ENCODE measurements around the gene SFMBT2.
"Not testable (repeated sequence)": the region's sequence is repeated elsewhere in the genome, so short reads cannot be mapped to it uniquely, and the experiment has no call there.

The SFMBT2 gene

DNA sequence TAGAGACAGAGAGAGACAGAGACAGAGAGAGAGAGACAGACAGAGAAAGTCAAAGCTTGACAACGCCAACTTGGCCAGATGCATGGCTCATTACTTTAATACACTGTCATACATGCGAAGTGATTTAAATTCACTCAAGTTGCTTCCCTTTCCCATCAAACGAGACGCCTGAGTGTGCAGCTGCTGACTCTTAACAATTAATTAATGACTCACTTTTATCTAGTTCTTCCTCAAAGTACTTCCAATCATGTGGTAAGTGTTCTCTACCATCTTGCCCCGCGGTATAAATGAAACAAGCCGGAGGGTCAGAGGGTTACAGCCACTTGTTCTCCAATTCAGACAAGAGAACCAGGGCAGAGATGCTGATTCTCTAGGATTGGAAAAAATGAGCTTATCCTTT, 90.8 kb downstream of the SFMBT2 start:
- no peak for DNase-seq (ENCODE audit: low spot score)

DNA sequence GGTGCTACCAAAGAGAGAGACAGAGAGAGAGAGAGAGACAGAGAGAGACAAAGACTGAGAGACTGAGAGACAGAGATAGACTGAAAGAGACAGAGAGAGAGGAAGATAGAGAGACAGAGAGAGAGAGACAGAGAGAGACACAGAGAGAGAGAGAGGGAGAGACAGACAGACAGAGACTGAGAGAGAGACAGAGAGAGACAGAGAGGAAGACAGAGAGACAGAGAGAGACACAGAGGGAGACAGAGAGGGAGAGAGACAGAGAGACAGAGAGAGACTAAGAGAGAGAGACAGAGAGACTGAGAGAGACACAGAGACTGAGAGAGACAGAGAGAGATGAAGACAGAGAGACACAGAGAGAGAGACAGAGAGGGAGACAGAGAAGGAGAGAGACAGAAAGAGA, 91.2 kb downstream of the SFMBT2 start:
- DNase-seq (ENCODE audit: low spot score): no peak

DNA sequence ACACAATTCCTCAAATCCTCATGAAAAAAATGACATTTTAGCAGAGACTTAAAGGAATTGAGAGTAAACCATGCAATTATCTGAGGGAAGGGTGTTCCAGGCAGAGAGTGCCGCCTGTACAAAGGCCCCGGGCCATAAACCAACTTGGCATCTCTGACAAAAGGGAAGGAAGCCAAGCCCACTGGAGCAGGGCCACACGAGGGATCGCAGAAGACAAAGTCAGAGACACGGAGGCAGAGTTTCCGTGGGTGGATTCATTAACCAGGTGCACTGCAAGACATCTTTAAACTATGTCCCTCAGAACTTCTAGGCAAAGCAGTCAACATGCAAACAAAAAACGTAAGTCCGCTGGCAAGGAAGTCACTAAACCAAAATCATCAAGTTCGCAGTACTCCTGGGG, 92.0 kb downstream of the SFMBT2 start:
- DNase-seq (ENCODE audit: low spot score): no peak

DNA sequence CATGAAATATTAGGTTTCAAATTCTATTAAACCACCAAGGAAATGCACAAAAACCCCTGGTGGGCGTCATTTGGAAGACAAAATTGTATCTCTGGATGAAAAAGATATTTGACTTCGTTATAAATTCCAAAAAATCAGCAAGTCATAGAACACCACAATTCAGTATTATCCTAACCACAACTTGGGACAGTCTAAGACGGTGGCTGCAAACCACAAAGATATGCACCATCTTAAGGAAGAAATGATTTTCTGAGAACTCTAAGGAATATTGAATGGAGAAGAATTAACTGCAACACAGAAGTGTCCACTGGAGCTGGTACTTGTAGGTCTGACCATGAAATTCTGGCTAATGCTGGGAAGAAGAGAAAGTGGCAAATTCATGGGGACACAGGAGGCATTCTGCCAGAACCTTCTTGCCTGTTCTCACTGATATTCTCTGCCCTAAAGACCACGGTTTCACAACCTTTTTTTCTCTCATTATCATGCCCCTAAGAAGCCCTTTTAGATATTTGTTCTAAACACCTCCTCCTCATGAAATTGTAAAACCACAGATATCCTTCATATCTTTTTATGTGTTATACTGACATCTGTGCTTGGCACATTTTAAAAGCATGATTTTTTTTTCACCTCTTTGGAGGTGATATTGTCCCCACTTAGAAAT, 92.9 kb downstream of the SFMBT2 start:
- DNase-seq (ENCODE audit: low spot score): no peak

DNA sequence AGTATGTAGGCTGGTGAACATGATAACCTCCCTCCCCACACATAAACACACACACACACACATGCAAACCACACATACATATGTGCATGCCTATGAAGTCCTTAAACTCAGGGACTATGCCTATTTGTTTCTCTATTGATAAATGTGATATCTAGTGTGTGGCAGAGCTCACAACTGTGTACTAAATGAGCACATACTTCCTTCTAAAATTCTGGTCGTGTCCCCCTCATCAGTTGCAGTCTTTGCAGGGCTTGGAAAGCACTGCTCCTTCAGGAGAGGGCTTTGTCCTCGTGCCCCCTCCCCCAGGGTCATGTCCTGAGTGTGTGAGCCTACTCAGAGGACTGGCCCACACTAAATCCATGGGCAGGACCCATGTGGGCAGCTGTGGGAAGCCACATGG, 94.0 kb downstream of the SFMBT2 start:
- DNase-seq (ENCODE audit: low spot score): no peak

DNA sequence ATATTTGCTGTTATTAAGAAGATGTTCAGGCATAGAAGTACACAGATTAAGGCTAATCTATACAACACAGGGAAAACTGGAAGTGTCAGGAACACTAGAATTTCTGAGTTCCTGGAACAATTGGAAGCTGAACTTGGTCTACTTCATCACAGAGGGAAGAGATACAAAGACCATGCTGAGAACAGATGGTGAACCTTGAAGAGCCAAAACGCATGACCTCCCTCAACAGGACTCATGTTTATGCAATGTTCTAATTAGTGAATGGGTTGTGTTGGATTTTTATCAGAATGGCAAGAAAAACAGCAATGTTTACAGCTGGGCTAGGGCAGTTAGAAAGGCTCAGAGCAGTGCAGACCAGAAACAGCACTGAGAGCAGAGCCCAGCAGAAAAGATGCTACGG, 94.9 kb downstream of the SFMBT2 start:
- DNase-seq (ENCODE audit: low spot score): no peak

DNA sequence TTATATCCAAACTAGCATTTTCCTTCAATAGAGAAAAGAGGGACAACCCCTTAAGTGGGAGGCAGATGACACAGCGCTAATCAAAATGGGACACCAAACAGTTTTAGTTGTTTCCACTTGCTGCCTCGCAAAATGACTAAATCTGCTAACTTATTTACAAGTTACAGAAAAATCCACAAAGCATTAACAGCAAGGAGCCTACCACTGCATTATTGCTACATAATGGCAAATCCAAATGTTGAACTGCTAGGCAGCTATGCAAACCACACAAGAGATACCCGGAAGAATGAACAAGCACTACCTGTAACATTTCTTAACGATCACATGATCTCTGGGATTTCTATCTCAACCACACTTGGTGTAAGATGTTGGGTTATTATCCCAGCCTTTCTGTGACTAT, 96.7 kb downstream of the SFMBT2 start:
- DNase-seq (ENCODE audit: low spot score): no peak

DNA sequence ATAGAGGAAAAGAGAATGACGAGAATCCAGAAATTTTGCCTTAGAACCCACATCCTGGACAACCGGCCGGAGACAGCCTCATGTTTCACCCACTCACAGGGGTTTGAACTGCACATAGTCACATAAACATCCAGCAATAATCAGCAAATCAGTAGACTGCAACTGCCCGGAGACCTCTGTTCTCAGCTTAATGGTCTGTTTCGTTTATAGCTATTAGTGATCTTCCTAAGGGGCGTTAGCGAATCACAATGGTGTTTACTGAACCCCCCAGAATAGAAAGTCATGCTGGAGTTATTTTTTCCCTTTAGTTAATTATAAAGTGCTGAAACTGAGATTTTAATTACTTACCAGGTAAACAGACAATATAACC, 98.4 kb downstream of the SFMBT2 start:
- DNase-seq (ENCODE audit: low spot score): no peak

DNA sequence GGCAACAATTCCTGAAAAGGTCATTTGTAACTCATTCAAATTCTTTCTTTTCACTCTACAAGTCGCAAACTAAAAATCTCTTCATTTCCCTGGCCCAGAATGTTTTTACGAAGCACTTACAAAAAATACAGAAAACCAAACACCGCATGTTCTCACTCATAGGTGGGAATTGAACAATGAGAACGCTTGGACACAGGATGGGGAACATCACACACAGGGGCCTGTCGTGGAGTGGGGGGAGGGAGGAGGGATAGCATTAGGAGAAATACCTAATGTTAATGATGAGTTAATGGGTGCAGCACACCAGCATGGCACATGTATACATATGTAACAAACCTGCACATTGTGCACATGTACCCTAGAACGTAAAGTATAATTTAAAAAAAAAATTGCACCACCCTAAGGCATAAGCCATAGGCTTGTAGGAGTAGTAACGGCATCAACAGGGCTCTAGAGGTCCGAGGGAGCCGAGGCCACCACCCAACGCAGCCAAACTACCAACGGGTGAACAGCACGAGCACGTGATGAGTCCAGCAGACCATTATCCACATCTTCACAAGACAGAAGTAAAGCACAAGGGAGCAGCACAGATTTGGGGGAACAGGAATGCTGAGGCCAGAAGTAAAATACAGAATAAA, 98.9 kb downstream of the SFMBT2 start:
- DNase-seq (ENCODE audit: low spot score): not testable (repeated sequence)

DNA sequence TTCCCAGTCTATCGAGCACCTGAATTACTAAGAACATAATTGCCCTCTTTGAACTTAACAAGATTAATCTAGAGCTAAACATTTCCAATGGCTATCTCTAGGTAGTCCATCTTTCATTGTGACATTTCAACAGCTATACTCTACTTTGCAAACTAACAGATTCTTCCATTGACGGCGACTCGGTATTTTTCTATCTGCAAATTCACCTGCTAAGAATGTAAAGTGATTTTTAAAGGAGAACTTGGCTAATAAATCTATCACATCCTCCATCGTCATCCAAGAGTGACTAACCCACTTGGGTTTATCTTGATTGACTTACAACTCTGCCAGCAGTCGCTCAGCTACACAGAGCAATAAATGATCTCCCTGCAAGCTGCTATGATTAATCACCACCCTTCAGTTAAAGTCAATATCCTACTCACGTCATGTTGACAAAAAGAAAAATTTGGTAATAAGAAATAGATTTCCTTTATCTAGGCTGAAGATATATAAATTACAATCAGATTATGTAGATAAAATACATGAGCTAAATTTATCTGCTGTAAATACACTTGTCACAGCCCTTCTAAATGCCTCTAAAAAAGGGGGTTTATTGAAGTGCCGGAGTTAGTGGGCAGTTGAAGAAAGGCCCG, 99.5 kb downstream of the SFMBT2 start:
- peak; percentile 48 for DNase-seq (ENCODE audit: low spot score)

DNA sequence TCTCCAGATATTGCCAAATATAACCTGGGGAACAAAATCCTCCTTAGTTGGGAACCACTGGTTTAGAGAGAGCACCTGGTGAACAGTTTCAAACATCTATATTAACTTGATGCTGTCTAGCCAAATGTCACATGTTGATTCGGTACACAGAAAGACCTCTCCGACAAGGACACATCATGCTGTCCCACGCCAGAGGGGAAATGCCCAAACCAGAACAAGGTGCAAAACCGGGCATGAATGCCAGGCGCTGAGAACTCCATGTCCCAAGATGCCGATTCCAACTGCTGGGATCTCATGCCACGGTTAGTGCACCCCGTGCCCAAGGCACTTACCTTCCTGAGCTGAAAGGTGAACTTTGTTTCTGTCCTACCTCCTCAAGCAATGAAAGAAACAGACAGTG, 100.8 kb downstream of the SFMBT2 start:
- no peak for DNase-seq (ENCODE audit: low spot score)

DNA sequence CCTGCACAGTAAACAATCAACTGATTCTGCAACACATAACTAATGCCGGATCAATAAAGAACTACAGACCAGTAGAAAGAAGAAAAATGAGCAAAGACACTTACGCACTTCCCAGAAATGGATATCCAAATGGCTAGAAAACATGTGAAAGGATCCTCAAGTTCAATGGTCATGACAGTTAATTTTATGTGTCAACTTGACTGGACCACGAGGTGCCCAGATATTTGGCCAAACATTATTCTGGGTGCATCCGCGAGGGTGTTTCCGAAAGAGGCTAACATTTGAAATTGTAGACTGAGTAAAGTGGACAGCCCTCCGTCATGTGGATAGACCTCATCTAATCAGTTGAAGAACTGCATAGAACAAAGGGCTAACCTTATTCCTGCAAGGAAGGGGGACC, 102.0 kb downstream of the SFMBT2 start:
- DNase-seq (ENCODE audit: low spot score): no peak

DNA sequence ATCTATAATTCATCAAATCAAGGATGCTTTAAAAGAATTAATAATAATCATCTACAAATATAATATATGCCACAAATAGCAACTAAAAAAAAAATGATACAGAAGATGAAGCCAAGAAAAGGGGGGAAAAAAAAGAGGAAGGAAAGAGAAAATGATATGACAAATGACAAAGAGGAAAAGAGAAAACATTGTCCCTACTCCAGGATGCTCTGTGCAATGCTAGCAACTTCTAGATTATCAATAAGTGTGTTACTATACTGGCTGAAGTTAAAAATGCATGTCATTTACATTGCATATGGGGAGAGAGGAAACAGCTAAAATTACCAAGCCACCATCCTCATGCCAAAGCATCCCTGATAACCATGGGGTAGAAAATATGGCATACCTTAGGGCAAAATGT, 104.2 kb downstream of the SFMBT2 start:
- no peak for DNase-seq (ENCODE audit: low spot score)

DNA sequence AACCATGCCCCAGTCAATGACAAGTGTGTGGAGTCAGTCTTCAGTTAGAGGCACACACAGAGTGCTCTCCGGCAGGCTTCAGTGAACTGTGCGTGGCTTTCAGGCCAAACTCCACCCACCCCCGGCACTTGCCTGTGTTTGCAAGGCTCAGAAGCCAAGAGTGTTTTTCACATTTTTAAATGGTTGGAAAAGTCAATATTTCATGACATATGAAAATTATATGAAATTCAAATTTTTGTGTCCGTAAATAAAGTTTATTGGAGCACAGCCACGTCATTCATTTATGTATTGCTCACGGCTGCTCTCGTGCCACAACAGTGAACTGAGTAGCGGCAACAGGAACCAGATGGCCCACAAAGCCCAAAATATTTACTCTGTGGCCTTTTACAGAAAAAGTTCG, 104.7 kb downstream of the SFMBT2 start:
- DNase-seq (ENCODE audit: low spot score): no peak

DNA sequence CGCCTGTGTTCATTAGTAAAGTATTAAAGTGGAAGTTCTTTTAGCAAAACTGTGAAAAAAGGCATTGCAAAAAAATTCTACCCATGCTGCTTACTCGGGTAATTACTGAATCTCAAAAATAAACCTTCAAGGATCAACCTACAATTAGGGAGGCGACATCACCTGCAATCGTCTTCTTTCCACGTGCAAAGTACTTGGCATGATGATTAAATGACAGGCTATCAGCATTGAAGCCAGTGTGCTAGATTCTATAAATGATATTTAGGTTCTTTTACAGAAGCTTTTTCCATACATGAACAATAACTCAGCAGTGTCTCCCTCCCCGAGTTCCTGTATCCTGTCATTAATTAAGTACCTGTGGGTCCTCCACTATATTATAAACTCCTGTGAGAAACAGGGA, 105.8 kb downstream of the SFMBT2 start:
- no peak for DNase-seq (ENCODE audit: low spot score)

DNA sequence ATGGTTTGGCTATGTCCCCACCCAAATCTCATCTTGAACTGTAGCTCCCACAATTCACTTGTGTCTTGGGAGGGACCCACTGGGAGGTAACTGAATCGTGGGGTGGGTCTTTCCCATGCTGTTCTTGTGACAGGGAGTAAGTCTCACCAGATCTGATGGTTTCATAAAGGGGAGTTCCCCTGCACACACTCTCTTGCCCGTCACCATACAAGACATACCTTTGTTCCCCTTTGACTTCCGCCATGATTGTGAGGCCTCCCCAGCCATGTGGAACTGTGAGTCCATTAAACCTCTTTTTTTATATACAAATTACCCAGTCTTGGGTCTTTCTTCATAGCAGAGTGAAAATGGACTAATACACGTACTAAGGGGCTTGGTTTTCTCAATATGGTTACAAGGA, 106.7 kb downstream of the SFMBT2 start:
- no peak for DNase-seq (ENCODE audit: low spot score)

DNA sequence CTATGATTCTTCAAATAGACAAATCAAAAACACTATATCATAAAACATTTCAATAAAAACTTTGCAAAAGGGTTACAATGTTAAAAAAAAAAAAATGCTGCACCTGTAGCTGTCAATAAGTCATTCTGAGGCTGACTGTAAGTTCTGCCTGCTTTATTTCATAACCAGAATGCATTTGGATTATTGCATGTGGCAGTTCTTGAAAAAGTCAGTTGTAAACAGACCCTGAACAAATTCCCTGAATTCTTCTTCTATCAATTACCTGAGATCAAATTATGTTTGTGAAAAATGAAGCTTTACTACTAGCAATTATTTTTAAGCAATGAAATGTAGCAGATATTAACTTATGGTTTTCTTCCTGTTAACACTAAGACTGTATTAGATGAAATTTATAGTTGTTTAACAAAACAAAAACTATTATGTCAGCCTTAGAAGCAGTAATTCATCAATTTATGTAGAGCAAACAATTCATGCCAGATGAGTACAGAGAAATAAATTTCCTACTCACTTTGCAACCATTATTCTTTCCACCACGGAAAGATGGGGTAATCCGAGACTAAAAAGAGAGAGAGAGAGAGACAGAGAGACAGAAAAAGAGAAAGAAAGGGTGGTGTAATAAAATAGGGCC, 107.8 kb downstream of the SFMBT2 start:
- DNase-seq (ENCODE audit: low spot score): no peak

DNA sequence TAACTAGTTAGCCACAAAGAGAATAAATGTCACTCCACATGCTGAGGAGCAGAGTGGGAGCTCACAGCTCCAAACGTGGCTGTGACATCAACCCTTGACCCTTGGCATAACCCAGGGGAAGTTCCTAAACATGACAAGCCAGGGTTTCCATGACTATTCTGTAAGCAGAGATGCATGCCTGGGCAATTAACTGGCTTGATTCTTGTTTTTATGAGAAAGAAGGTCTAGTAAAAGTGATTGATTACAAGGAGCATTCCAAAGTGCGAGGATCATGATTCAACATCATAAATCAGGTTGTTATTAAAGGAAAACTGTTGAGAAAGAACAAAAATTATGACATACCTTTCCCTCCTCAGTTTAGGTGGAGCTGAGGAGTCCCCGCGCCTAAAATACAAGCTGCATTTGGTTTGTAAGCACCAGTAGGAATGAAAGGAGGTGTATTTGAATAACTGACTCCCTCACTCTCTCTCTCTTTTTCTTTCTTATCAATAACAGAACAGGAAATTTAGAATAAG, 108.4 kb downstream of the SFMBT2 start:
- peak; percentile 19 for DNase-seq (ENCODE audit: low spot score)

DNA sequence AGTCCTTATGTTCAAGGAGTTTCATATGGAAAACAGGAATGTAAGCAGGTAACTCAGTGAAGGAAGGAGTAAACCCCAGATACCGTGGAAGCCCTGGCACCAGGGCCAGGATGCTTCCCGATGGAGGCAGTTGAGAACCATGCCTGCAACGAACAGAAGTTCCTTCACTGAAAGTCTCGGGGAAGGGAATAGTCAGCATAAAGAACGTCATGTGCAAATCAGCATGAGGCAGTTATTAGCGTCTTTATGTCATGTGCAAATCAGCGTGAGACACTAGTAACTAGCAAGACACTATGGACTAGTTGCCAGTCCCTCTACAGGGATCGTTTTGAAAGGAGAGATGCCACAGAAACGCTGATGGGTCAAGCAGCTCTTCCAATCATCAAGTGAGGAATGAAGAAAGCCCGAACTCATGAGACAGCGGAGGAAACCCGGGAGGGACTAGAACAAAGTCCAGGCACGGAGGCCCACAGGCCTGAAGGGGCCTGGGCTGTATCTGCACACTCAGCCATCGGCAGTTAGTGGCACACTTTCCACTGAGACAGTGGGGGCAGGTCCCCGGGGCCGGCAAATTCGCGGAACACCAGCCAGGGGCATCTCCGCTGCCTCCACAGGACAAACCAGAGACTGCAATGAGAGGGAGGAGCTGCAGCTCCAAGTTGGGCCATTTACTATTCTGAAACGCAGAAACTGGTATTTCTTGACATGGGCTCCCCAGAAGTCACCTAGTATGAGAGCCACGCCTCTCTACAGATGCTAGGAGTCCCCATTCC, 109.6 kb downstream of the SFMBT2 start:
- DNase-seq (ENCODE audit: low spot score): no peak

DNA sequence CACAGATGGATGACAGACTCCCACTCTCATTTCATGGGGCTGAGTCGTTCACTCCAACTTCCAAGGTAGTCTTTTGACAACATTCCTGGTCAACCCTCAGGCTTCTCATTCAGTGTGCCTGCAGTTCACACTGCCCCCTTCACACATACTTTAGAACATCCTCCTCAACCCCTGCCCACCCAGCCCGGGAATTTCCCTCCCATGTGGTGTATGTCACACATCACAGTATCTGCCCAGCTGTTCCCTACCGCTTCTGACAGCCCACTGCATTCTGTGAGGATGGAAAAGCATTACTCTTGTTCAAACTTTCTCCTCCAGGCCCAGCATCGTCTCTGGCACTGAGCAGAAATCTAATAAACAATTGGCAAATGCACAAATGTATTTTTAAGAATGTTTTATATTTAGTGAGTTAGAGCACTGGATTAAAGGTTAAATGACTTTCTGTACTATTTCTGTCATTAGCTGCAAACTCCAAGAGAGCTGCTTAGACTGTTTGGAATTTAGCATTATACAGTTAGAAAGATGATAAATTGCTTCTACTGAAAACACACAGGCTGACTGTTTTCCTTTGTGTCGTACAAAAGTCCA, 110.4 kb downstream of the SFMBT2 start:
- DNase-seq (ENCODE audit: low spot score): no peak

DNA sequence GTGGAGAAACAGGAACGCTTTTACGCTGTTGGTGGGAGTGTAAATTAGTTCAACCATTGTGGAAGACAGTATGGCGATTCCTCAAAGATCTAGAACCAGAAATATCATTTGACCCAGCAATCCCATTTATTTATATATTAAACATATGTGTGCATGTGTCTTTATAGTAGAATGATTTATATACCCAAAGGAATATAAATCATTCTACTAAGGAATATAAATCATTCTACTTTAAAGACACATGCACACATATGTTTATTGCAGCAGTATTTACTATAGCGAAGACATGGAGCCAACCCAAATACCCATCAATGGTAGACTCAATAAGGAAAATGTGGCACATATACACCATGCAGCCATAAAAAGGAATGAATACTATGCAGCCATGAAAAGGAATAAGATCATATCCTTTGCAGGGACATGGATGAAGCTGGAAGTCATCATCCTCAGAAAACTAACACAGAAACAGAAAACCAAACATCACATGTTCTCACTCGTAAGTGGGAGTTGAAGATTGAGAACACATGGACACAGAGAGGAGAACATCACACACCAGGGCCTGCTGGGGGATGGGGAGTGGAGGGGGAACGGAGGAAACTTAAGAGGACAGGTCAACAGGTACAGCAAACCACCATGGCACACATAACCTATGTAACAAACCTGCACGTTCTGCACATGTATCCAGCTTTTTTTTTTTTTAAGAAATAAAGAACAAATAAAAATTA, 111.1 kb downstream of the SFMBT2 start:
- not testable (repeated sequence) for DNase-seq (ENCODE audit: low spot score)
